DOHH2 (cell line): ENCODE measurements around the gene ALAS2.

Source experiments
- EZH2phosphoT487 ChIP-seq: fragments of 200-600 bp; sonication (generic); IDR thresholded peaks from 2 replicates; pipeline ENCODE4 v1.6.1; 2017; ENCODE audit warnings: borderline replicate concordance, mild to moderate bottlenecking, antibody characterized with exemption, low read length, moderate library complexity, mixed read lengths
- TF ChIP-seq, protein P1 (sequence below): fragments of 200-600 bp; sonication (generic); IDR thresholded peaks from one replicate; pipeline ENCODE4 v1.5.1; 2014; ENCODE audit warnings: antibody characterized with exemption, mild to moderate bottlenecking, low read depth, low read length; ENCODE audit not compliant: poor library complexity, severe bottlenecking

DNA sequence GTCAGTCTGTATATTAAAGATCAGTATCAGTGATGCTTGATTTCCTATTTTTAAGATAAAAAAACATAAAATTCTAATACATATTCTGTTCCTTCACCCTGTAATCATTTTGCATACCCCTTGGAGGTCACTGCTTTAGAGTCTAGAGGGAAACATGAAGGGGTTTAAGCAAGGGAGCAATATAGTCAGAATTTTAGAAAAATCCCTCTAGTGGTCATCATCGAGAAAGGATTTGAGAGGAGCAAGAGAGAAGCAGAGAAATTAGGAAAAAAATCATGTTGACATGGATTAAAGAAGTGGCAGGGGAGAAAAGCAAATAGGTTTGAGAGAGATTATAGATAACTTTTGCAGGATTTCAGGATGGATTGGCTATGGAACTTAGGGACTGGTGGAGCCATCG, 19.5 kb downstream of the ALAS2 start:
- TF ChIP-seq, protein P1, sequence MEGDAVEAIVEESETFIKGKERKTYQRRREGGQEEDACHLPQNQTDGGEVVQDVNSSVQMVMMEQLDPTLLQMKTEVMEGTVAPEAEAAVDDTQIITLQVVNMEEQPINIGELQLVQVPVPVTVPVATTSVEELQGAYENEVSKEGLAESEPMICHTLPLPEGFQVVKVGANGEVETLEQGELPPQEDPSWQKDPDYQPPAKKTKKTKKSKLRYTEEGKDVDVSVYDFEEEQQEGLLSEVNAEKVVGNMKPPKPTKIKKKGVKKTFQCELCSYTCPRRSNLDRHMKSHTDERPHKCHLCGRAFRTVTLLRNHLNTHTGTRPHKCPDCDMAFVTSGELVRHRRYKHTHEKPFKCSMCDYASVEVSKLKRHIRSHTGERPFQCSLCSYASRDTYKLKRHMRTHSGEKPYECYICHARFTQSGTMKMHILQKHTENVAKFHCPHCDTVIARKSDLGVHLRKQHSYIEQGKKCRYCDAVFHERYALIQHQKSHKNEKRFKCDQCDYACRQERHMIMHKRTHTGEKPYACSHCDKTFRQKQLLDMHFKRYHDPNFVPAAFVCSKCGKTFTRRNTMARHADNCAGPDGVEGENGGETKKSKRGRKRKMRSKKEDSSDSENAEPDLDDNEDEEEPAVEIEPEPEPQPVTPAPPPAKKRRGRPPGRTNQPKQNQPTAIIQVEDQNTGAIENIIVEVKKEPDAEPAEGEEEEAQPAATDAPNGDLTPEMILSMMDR: peak; percentile 33
- TF ChIP-seq EZH2phosphoT487: no peak
